ENCODE results near the gene DDX5. TPM values are rescaled to one million over a fixed set of nuclear protein-coding genes. Genes with fewer than 3 reads are reported as not detected.

Gene DDX5
- polyA plus RNA-seq, 4 donors, result 721 to 857 (median 802) TPM

DNA sequence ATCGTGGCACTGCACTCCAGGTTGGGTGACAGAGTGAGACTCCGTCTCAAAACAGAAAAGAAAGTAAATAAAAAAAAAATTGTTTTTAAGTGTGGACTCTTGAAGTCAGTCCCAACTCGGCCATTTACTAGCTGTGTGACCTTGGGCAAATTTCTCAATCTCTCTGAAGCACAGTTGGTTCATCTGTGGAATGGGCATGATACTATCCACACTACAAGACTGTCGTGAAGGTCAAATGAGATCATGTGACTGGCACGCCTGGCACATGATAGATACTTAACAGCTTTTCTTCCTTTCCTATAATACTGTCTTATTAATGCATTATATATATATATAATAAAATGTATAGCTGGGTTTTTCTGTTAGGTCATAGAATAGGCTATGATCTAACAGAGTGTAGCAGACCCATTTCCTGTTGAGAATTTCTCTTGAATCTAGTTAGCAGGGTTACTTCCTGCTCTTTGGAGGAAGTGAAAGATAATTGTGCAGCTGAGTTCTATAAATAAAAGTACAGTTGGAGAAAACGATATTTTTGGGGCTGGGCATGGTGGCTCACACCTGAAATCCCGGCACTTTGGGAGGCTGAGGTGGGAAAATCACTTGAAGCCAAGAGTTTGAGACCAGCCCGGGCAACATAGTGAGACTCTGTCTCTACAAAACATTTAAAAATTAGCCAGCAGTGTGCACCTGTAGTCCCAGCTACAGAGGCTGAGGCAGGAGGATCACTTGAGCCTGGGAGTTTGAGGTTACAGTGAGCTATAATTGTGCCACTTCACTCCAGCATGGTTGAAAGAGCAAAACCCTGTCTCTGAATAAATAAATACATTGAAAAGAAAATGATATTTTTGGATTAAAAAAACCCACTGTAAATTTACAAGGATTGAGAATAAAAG is 49.9 kb downstream of the DDX5 start:
- DNase-seq (ENCODE audit: low read depth in 4 of 4, low spot score in 2 of 4), result no peak

DNA sequence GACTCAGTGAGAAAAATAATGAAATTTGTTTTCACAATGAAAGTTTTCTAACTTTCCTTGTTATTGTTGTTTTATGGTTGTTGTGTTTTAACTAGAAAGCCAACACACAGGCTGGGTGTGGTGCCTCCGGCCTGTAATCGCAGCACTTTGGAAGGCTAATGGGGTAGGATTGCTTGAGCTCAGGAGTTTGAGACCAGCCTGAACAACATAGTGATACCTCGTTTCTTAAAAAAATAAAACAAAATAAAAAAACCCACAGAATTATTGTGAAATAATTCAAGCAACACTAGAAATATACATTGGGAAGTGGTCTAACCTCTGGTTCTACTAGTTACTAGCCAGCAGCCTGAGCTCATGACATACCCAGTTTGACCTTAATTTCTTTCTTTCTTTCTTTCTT is 56.5 kb downstream of the DDX5 start:
- no peak for DNase-seq (ENCODE audit: low read depth in 4 of 4, low spot score in 2 of 4)

DNA sequence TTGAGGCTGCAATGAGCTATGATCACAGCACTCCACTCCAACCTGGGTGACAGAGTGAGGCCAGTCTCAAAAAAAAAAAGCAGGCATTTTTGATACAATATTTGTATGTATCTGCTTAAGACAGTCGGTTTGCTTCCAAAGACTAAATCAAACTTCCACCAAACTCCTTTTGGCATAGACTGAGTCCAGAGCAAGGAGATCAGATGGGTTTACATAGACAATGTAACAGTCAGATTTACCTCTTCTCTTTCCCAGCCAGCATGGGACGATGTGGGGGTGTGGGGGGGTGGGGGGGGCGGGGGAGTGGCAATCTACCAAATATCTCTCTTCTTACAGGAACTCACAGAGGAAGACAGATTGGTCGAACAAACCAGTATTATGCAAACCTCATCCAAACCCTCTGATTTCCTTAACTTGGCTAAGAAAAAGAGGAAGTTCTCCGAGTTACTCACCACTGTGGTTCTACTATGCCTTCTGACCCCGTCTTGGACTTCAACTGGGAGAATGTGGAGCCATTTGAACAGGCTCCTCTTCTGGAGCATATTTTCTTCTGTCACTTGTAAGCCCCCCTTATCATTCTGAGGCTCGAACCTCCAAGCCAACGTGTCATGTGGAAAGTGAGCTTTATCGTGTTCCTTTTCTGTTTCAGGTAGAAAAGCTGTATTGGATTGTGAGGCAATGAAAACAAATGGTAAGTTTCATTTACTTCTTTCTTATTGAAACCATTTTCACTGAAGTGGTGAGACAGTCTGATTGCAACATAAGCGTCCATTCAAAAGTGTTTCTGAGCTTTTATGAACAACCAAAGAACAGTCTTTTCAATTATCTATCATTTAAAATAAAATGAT is 57.2 kb downstream of the DDX5 start, which contains the start of gene MILR1:
Gene MILR1 (plus strand): TSS at position 451 of the 848 bp plus-strand sequence. CDS start 54 bp downstream, at position 505.
- DNase-seq (ENCODE audit: low read depth in 4 of 4, low spot score in 2 of 4), result no peak

Other genes with a start within 250 kb of the DDX5 start
- gene TEX2, start 243.0 kb downstream of the DDX5 start, polyA plus RNA-seq (ENCODE audit: insufficient read length in 4 of 4), result 10 to 100 TPM; 23.7 to 27.1 (median 25.8) TPM
- gene PECAM1, start 115.4 kb downstream of the DDX5 start, polyA plus RNA-seq (ENCODE audit: insufficient read length in 4 of 4), result 100 to 1,000 TPM in 2 of 4 donors, 10 to 100 TPM in 2; 87.7 to 129 (median 98.6) TPM
- 1 to 10 TPM; 1.6 to 2.6 (median 2.2) TPM for gene MILR1, start 57.2 kb downstream of the DDX5 start, polyA plus RNA-seq (ENCODE audit: insufficient read length in 4 of 4)
- 10 to 100 TPM; 19.8 to 56.0 (median 36.4) TPM for gene POLG2, start 9.2 kb downstream of the DDX5 start, polyA plus RNA-seq (ENCODE audit: insufficient read length in 4 of 4)
- gene CEP95, start 688 bp upstream of the DDX5 start, polyA plus RNA-seq (ENCODE audit: insufficient read length in 4 of 4), result 100 to 1,000 TPM in 2 of 4 donors, 10 to 100 TPM in 2; 75.1 to 191 (median 121) TPM
- 10 to 100 TPM; 32.2 to 36.7 (median 35.1) TPM for gene SMURF2, start 156.0 kb upstream of the DDX5 start, polyA plus RNA-seq (ENCODE audit: insufficient read length in 4 of 4)

All from left renal cortex interstitium (tissue), 4 donors.